PC-3 (cell line): ENCODE data around the gene ZNF384. TPM values are rescaled to one million over a fixed set of nuclear protein-coding genes. Genes with fewer than 3 reads are reported as not detected.

Experiments
- ATAC-seq: fragments of 200-7000 bp; cut with Tn5 transposase; 2 replicates; pipeline ENCODE4 v1.9.1; 2020; ENCODE audit warnings: mild to moderate bottlenecking, moderate library complexity
- BruUV-seq: library from RNA; stranded (reverse); fragments of 400-500 nt; replicated peaks from 2 replicates; lab custom pipeline; 2021; lab: Mats Ljungman, UMichigan
- CTCF ChIA-PET: fragments of 300-600 bp; sonication (Branson Sonifier 250); formaldehyde crosslinking; loops from one replicate; lab custom pipeline; 2022; ENCODE audit warnings: antibody characterized with exemption; lab: Charles Lee
- POLR2A ChIA-PET: fragments of 300-600 bp; sonication (Branson Sonifier 250); formaldehyde crosslinking; loops from one replicate; lab custom pipeline; 2022; ENCODE audit warnings: antibody characterized with exemption; ENCODE audit not compliant: unreplicated experiment; lab: Charles Lee
- DNase-seq: peaks from one replicate; pipeline ENCODE4 v3.0.0-alpha.2; 2015
- H2AFZ ChIP-seq: fragments of 300-600 bp; sonication (generic); 2 replicates; pipeline ENCODE4 v1.6.0; 2016; ENCODE audit warnings: antibody characterized with exemption, low read length
- H3F3A ChIP-seq: fragments of 300-600 bp; sonication (generic); one replicate; pipeline ENCODE4 v1.6.0; 2017; ENCODE audit warnings: antibody characterized with exemption, low read length, control low read depth, mild to moderate bottlenecking; ENCODE audit not compliant: unreplicated experiment
- H3K27ac ChIP-seq: fragments of 300-600 bp; sonication (generic); 2 replicates; pipeline ENCODE4 v1.5.1; 2016; ENCODE audit warnings: mild to moderate bottlenecking, low read length
- H3K27me3 ChIP-seq: fragments of 300-600 bp; sonication (generic); 2 replicates; pipeline ENCODE4 v1.6.1; 2016; ENCODE audit warnings: low read length, mixed read lengths
- H3K36me3 ChIP-seq: fragments of 300-600 bp; sonication (generic); 2 replicates; pipeline ENCODE4 v1.6.1; 2016; ENCODE audit warnings: low read depth, mixed run types, low read length, mixed read lengths
- H3K4me1 ChIP-seq: fragments of 300-600 bp; sonication (generic); 2 replicates; pipeline ENCODE4 v1.5.1; 2016; ENCODE audit warnings: low read length; ENCODE audit not compliant: insufficient read depth
- H3K4me2 ChIP-seq: fragments of 300-600 bp; sonication (generic); 2 replicates; pipeline ENCODE4 v1.6.0; 2016; ENCODE audit warnings: low read length
- H3K4me3 ChIP-seq: fragments of 300-600 bp; sonication (generic); 2 replicates; pipeline ENCODE4 v1.5.1; 2016; ENCODE audit warnings: mild to moderate bottlenecking, low read length, mixed read lengths
- H3K79me2 ChIP-seq: fragments of 300-600 bp; sonication (generic); 2 replicates; pipeline ENCODE4 v1.6.1; 2017; ENCODE audit warnings: low read length, mixed read lengths
- H3K9ac ChIP-seq: fragments of 300-600 bp; sonication (generic); 2 replicates; pipeline ENCODE4 v1.6.0; 2016; ENCODE audit warnings: mild to moderate bottlenecking, low read length
- H3K9me2 ChIP-seq: fragments of 300-600 bp; sonication (generic); replicated peaks from 2 replicates; pipeline ENCODE4 v1.6.1; 2016; ENCODE audit warnings: mixed run types, low read length, mixed read lengths
- H3K9me3 ChIP-seq: fragments of 300-600 bp; sonication (generic); 2 replicates; pipeline ENCODE4 v1.6.1; 2016; ENCODE audit warnings: low read length, mixed read lengths
- H4K20me1 ChIP-seq: fragments of 300-600 bp; sonication (generic); 2 replicates; pipeline ENCODE4 v1.6.1; 2016; ENCODE audit warnings: low read length, mixed read lengths
- CTCF ChIP-seq: fragments of 300-600 bp; sonication (generic); conservative IDR thresholded peaks from 2 replicates; pipeline ENCODE4 v1.5.1; 2017; ENCODE audit warnings: antibody characterized with exemption, low read depth, mild to moderate bottlenecking, low read length
- EZH2 ChIP-seq: fragments of 300-600 bp; sonication (generic); IDR thresholded peaks from one replicate; pipeline ENCODE4 v1.6.1; 2017; ENCODE audit warnings: antibody characterized with exemption, mild to moderate bottlenecking, low read length; ENCODE audit not compliant: unreplicated experiment
- EZH2phosphoT487 ChIP-seq: fragments of 300-600 bp; sonication (generic); IDR thresholded peaks from 2 replicates; pipeline ENCODE4 v1.6.1; 2018; ENCODE audit warnings: mild to moderate bottlenecking, antibody characterized with exemption, low read length, borderline replicate concordance
- intact Hi-C: fragments of 100-400 bp; cut with micrococcal nuclease; formaldehyde crosslinking; loops from 2 replicates; pipeline ENCODE4 v1.9.0; 2023
- total RNA-seq: library from RNA; depleted of rRNA; stranded (reverse); fragments of >200 nt; gene quantifications from 2 replicates; pipeline ENCODE4 v1.2.3, GENCODE V29; 2014

ZNF384 gene
- total RNA-seq, 1 experiment from 2014 or later = 22.3 TPM

- H3K4me2 ChIP-seq = no peak overlapping the region
These were observed 21.5 kb downstream of the ZNF384 start for GRCh38 chr12:6667559-6668210.

GRCh38 chr12:6666211-6666610, 23.0 kb downstream of the ZNF384 start:
- H3K4me1 ChIP-seq = peaks cover 8% of the 10 kb centered on the region; the same call in 1 of the 2 replicates
- H3K27ac ChIP-seq = no peak overlapping the region
- DNase-seq (no peak), ATAC-seq (no peak)
- intact Hi-C loops = no loop called here
- no peak overlapping the region for H3K4me2 ChIP-seq
- peaks cover 11% of the 10 kb centered on the region for H3K79me2 ChIP-seq
- CTCF ChIA-PET = interaction anchor here (0.7 kb wide), 1 partner anchor 18 kb away, joined by 8 read pairs; no protein-coding TSS in a partner anchor
- no peaks in the 10 kb centered on the region for H3F3A ChIP-seq
- H3K4me3 ChIP-seq = no peak overlapping the region
- no peaks in the 10 kb centered on the region for H4K20me1 ChIP-seq
- H3K9ac ChIP-seq = no peak overlapping the region
- no peak overlapping the region for H2AFZ ChIP-seq
- POLR2A ChIA-PET = no interaction called here
- no peaks in the 10 kb centered on the region for H3K9me3 ChIP-seq
- TF ChIP-seq CTCF = no peak
- TF ChIP-seq EZH2phosphoT487 = no peak
- TF ChIP-seq EZH2 = no peak
- no peaks in the 10 kb centered on the region for H3K27me3 ChIP-seq
- BruUV-seq = no TSS peak
- H3K9me2 ChIP-seq = no peaks in the 10 kb centered on the region
- H3K36me3 ChIP-seq = peaks cover 26% of the 10 kb centered on the region; the same call in 1 of the 2 replicates

More at GRCh38 chr12:6667559-6668210, 21.5 kb downstream of the ZNF384 start:
- Histone ChIP-seq H3K4me3 (no peak overlapping the region), H4K20me1 (no peaks in the 10 kb centered on the region), H3K9ac (no peak overlapping the region), H3K79me2 (no peaks in the 10 kb centered on the region), H3K36me3 (peaks cover 37% of the 10 kb centered on the region; the same call in 1 of the 2 replicates), H3K27ac (no peak overlapping the region), H3K27me3 (no peaks in the 10 kb centered on the region), H3K4me1 (no peaks in the 10 kb centered on the region), H2AFZ (no peak overlapping the region), H3F3A (no peaks in the 10 kb centered on the region), H3K9me3 (no peaks in the 10 kb centered on the region), H3K9me2 (no peaks in the 10 kb centered on the region)
- no TSS peak for BruUV-seq
- ChIA-PET CTCF (no interaction called here), POLR2A (no interaction called here)
- ATAC-seq (no peak), DNase-seq (peak; percentile 32)
- TF ChIP-seq EZH2 = no peak
- TF ChIP-seq CTCF = peak; percentile 44
- no peak for TF ChIP-seq EZH2phosphoT487
- intact Hi-C loops = no loop called here

GRCh38 chr12:6664902-6665301, 24.3 kb downstream of the ZNF384 start:
- Histone ChIP-seq H3K79me2 (peaks cover 11% of the 10 kb centered on the region), H3K9ac (no peak overlapping the region), H4K20me1 (no peaks in the 10 kb centered on the region), H3K4me2 (no peak overlapping the region), H2AFZ (no peak overlapping the region), H3F3A (no peaks in the 10 kb centered on the region), H3K4me3 (no peak overlapping the region), H3K9me3 (no peaks in the 10 kb centered on the region), H3K27ac (no peak overlapping the region), H3K9me2 (no peaks in the 10 kb centered on the region), H3K36me3 (peaks cover 13% of the 10 kb centered on the region; the same call in 1 of the 2 replicates), H3K4me1 (peaks cover 8% of the 10 kb centered on the region; the same call in 1 of the 2 replicates), H3K27me3 (no peaks in the 10 kb centered on the region)
- TF ChIP-seq CTCF (no peak), EZH2phosphoT487 (no peak), EZH2 (no peak)
- no TSS peak for BruUV-seq
- ChIA-PET POLR2A (interaction anchor here (0.5 to 0.6 kb wide), 2 partner anchors 25 to 277 kb away, joined by 7 to 9 read pairs; partner anchors contain the start of gene ZNF384), CTCF (no interaction called here)
- intact Hi-C loops = loop anchor here (5.0 kb wide), 1 partner anchor 48 kb away; no protein-coding TSS in a partner anchor
- DNase-seq = no peak
- ATAC-seq = no peak
